Sciatic nerve (tissue), 1 donor: ENCODE results near the gene BBS7. TPM values are rescaled to one million over a fixed set of nuclear protein-coding genes. Genes with fewer than 3 reads are reported as not detected.

Source experiments
- total RNA-seq: library from RNA; stranded (reverse); fragmentation: NEBNext Ultra II Directional; extraction: Animal tissue kit (Norgen Biotek cat#: 25700); gene quantifications from one replicate; pipeline ENCODE4 v1.2.1, GENCODE V29; 2021
- donor health status: DM: no; HTN: no; CAD: no.

Gene BBS7
- total RNA-seq, 1 donor from 2014 or later, result 24.1 TPM

Other genes with a start within 250 kb of the BBS7 start
- gene ANXA5, start 173.5 kb downstream of the BBS7 start, total RNA-seq, result 280 TPM
- gene SMIM43, start 105.3 kb downstream of the BBS7 start, total RNA-seq, result 3.7 TPM
- gene EXOSC9, start 69.2 kb downstream of the BBS7 start, total RNA-seq, result 24.1 TPM
- gene CCNA2, start 46.6 kb downstream of the BBS7 start, total RNA-seq, result 3.2 TPM
- gene TRPC3, start 81.6 kb upstream of the BBS7 start, total RNA-seq, result 0.98 TPM